IMR-90 (cell line): ENCODE data around the gene PRSS1. TPM values are rescaled to one million over a fixed set of nuclear protein-coding genes. Genes with fewer than 3 reads are reported as not detected.

Source experiments
- ATAC-seq: fragments of 200-7000 bp; cut with Tn5 transposase; 2 replicates; pipeline ENCODE4 v1.9.1; 2020; ENCODE audit warnings: low read depth, mild to moderate bottlenecking, moderate library complexity
- BruUV-seq: library from RNA; stranded (reverse); fragments of 400-500 nt; replicated peaks from 2 replicates; lab custom pipeline; 2021; lab: Mats Ljungman, UMichigan
- CTCF ChIA-PET: fragments of 300-600 bp; formaldehyde crosslinking; extraction: SDS; loops from one replicate; lab custom pipeline; 2021; ENCODE audit warnings: antibody characterized with exemption; lab: Yijun Ruan, JAX
- POLR2A ChIA-PET: fragments of 300-600 bp; sonication (Branson Sonifier 250); formaldehyde crosslinking; loops from one replicate; lab custom pipeline; 2022; ENCODE audit warnings: antibody characterized with exemption; ENCODE audit not compliant: unreplicated experiment; lab: Charles Lee
- DNase-seq: peaks from one replicate; pipeline ENCODE4 v3.0.0; 2013
- H2AFZ ChIP-seq: replicated peaks from 2 replicates; pipeline ENCODE3; 2013; ENCODE audit warnings: low read length, mild to moderate bottlenecking; ENCODE audit not compliant: poor library complexity
- H2AK5ac ChIP-seq: 2 replicates; pipeline ENCODE4 v1.6.1; 2013; ENCODE audit warnings: low read depth, low read length, inconsistent platforms
- H2AK9ac ChIP-seq: replicated peaks from 2 replicates; pipeline ENCODE3; 2013; ENCODE audit warnings: mild to moderate bottlenecking, low read depth, low read length, moderate library complexity; ENCODE audit not compliant: poor library complexity
- H2BK120ac ChIP-seq: 2 replicates; pipeline ENCODE4 v1.6.1; 2013; ENCODE audit warnings: low read depth, low read length, inconsistent platforms
- H2BK15ac ChIP-seq: 3 replicates; pipeline ENCODE4 v1.6.1; 2013; ENCODE audit warnings: low read depth, low read length, inconsistent platforms
- H2BK20ac ChIP-seq: 2 replicates; pipeline ENCODE4 v1.6.1; 2013; ENCODE audit warnings: low read depth, mild to moderate bottlenecking, inconsistent platforms, low read length, moderate library complexity
- H2BK5ac ChIP-seq: 2 replicates; pipeline ENCODE4 v1.6.1; 2013; ENCODE audit warnings: mild to moderate bottlenecking, low read depth, low read length, inconsistent platforms; ENCODE audit not compliant: poor library complexity, severe bottlenecking
- H3K14ac ChIP-seq: replicated peaks from 2 replicates; pipeline ENCODE4 v1.6.1; 2013; ENCODE audit warnings: low read depth, low read length, inconsistent platforms
- H3K18ac ChIP-seq: 2 replicates; pipeline ENCODE4 v1.6.1; 2013; ENCODE audit warnings: low read depth, low read length, control low read depth
- H3K23ac ChIP-seq: 2 replicates; pipeline ENCODE4 v1.6.1; 2013; ENCODE audit warnings: low read depth, low read length, inconsistent platforms
- H3K27ac ChIP-seq: 2 replicates; pipeline ENCODE4 v1.5.1; 2013; ENCODE audit warnings: mild to moderate bottlenecking, control low read depth, low read length; ENCODE audit not compliant: insufficient read depth
- H3K27me3 ChIP-seq: 2 replicates; pipeline ENCODE4 v1.6.1; 2013; ENCODE audit warnings: low read length; ENCODE audit not compliant: control insufficient read depth, insufficient read depth
- H3K36me3 ChIP-seq: 2 replicates; pipeline ENCODE4 v1.6.1; 2013; ENCODE audit warnings: low read length, mixed read lengths; ENCODE audit not compliant: control insufficient read depth, insufficient read depth
- H3K4ac ChIP-seq: 2 replicates; pipeline ENCODE4 v1.6.1; 2013; ENCODE audit warnings: low read depth, low read length, inconsistent platforms
- H3K4me1 ChIP-seq: 2 replicates; pipeline ENCODE4 v1.6.1; 2013; ENCODE audit warnings: low read length, mixed read lengths; ENCODE audit not compliant: control insufficient read depth, insufficient read depth
- H3K4me2 ChIP-seq: 2 replicates; pipeline ENCODE4 v1.6.1; 2013; ENCODE audit warnings: low read depth, mild to moderate bottlenecking, control low read depth, low read length, moderate library complexity
- H3K4me3 ChIP-seq: 2 replicates; pipeline ENCODE4 v1.5.1; 2013; ENCODE audit warnings: low read depth, mild to moderate bottlenecking, control low read depth, low read length, moderate library complexity; ENCODE audit not compliant: insufficient read depth
- H3K56ac ChIP-seq: 2 replicates; pipeline ENCODE4 v1.6.1; 2013; ENCODE audit warnings: low read length, inconsistent platforms; ENCODE audit not compliant: insufficient read depth; ENCODE audit errors: extremely low read depth
- H3K79me1 ChIP-seq, 2 experiments: 2 replicates each; pipeline ENCODE4 v1.6.1; 2013; ENCODE audit warnings: low read length in 2 of 2, inconsistent platforms in 1 of 2, low read depth in 1 of 2
- H3K9ac ChIP-seq: 2 replicates; pipeline ENCODE4 v1.6.1; 2013; ENCODE audit warnings: low read depth, low read length, control low read depth
- H3K9me1 ChIP-seq: 2 replicates; pipeline ENCODE4 v1.6.1; 2013; ENCODE audit warnings: low read length, inconsistent platforms; ENCODE audit not compliant: insufficient read depth
- H3K9me3 ChIP-seq: 2 replicates; pipeline ENCODE4 v1.6.1; 2013; ENCODE audit warnings: low read length; ENCODE audit not compliant: control insufficient read depth, insufficient read depth
- H4K20me1 ChIP-seq: 2 replicates; pipeline ENCODE4 v1.6.1; 2013; ENCODE audit warnings: low read length, inconsistent platforms; ENCODE audit not compliant: insufficient read depth
- H4K5ac ChIP-seq: 2 replicates; pipeline ENCODE4 v1.6.1; 2013; ENCODE audit warnings: mild to moderate bottlenecking, low read depth, low read length, control low read depth
- H4K8ac ChIP-seq, 2 experiments: 2 replicates each; pipeline ENCODE4 v1.6.1; 2013; ENCODE audit warnings: low read depth in 2 of 2, low read length in 2 of 2, control low read depth in 1 of 2, inconsistent platforms in 1 of 2
- H4K91ac ChIP-seq: 2 replicates; pipeline ENCODE4 v1.6.1; 2013; ENCODE audit warnings: low read depth, low read length, inconsistent platforms; ENCODE audit not compliant: insufficient read depth
- BHLHE40 ChIP-seq: fragments of 150-350 bp; IDR thresholded peaks from 2 replicates; pipeline ENCODE4 v1.6.1; 2016; ENCODE audit warnings: mild to moderate bottlenecking, low read depth, low read length
- CEBPB ChIP-seq: IDR thresholded peaks from 2 replicates; pipeline ENCODE4 v1.6.1; 2012; ENCODE audit warnings: low read depth, low read length, improper control_type of control experiment
- CHD1 ChIP-seq: IDR thresholded peaks from 2 replicates; pipeline ENCODE4 v1.6.1; 2012; ENCODE audit warnings: low read depth, low read length, improper control_type of control experiment
- FOS ChIP-seq: fragments of 150-350 bp; IDR thresholded peaks from 2 replicates; pipeline ENCODE4 v1.6.1; 2016; ENCODE audit warnings: low read depth, low read length
- MAFK ChIP-seq: IDR thresholded peaks from 2 replicates; pipeline ENCODE4 v1.6.1; 2012; ENCODE audit warnings: low read depth, low read length, improper control_type of control experiment
- MAZ ChIP-seq: IDR thresholded peaks from 2 replicates; pipeline ENCODE4 v1.6.1; 2012; ENCODE audit warnings: low read depth, mild to moderate bottlenecking, low read length, improper control_type of control experiment, moderate library complexity, borderline replicate concordance
- MXI1 ChIP-seq: IDR thresholded peaks from 2 replicates; pipeline ENCODE4 v1.6.1; 2012; ENCODE audit warnings: low read depth, mild to moderate bottlenecking, low read length, moderate library complexity, borderline replicate concordance
- NFE2L2 ChIP-seq: fragments of 150-350 bp; IDR thresholded peaks from 2 replicates; pipeline ENCODE4 v1.6.1; 2016; ENCODE audit warnings: low read depth, mild to moderate bottlenecking, low read length
- POLR2A ChIP-seq: IDR thresholded peaks from 2 replicates; pipeline ENCODE4 v1.6.1; 2012; ENCODE audit warnings: mild to moderate bottlenecking, low read depth, low read length
- RAD21 ChIP-seq: IDR thresholded peaks from 2 replicates; pipeline ENCODE4 v1.6.1; 2012; ENCODE audit warnings: low read length, improper control_type of control experiment
- RCOR1 ChIP-seq: IDR thresholded peaks from 2 replicates; pipeline ENCODE4 v1.6.1; 2012; ENCODE audit warnings: mild to moderate bottlenecking, low read length, improper control_type of control experiment; ENCODE audit not compliant: insufficient replicate concordance
- RFX5 ChIP-seq: IDR thresholded peaks from 2 replicates; pipeline ENCODE4 v1.8.0; 2012; ENCODE audit warnings: low read depth, mild to moderate bottlenecking, low read length, moderate library complexity
- SMC3 ChIP-seq: fragments of 150-350 bp; IDR thresholded peaks from 2 replicates; pipeline ENCODE4 v1.6.1; 2016; ENCODE audit warnings: low read depth, mild to moderate bottlenecking, antibody characterized with exemption, low read length, moderate library complexity
- WGBS, 2 experiments: methylation state at CpG; one replicate each; pipeline versions ENCODE4 v1.1.5 to v1.1.7; 2013; ENCODE audit warnings: missing lambda C conversion rate in 2 of 2; ENCODE audit not compliant: insufficient read length in 1 of 2; ENCODE audit errors: extremely low coverage in 2 of 2; 5-methylcytosine and 5-hydroxymethylcytosine counted together
- dilution Hi-C: fragments of 300-500 bp; cut with HindIII; formaldehyde crosslinking; loops from one replicate; pipeline ENCODE4 v1.14.3; 2018; ENCODE audit warnings: low sequenced_read_pairs; ENCODE audit not compliant: unreplicated experiment
- in situ Hi-C: fragments of 300-500 bp; cut with MboI; formaldehyde crosslinking; loops from 3 replicates; pipeline ENCODE4 v1.14.3; 2019; ENCODE audit warnings: low sequenced_read_pairs, inconsistent platforms, mixed read lengths
- intact Hi-C: fragments of 100-400 bp; cut with micrococcal nuclease; formaldehyde crosslinking; loops from 2 replicates; pipeline ENCODE4 v1.10.0; 2022
- polyA plus RNA-seq, 3 experiments: library from polyadenylated mRNA; depleted of rRNA; stranded (reverse); fragments of >200 nt; gene quantifications; 2 replicates each; pipeline ENCODE4 v1.2.3, GENCODE V29; 2012; ENCODE audit warnings: low replicate concordance in 1 of 3
- total RNA-seq: library from RNA; depleted of rRNA; stranded (reverse); fragments of >200 nt; gene quantifications from 2 replicates; pipeline ENCODE4 v1.2.3, GENCODE V29; 2012
- TF ChIP-seq, protein P1 (sequence below): fragments of 150-350 bp; IDR thresholded peaks from 2 replicates; pipeline ENCODE4 v1.6.1; 2016; ENCODE audit warnings: low read depth, mild to moderate bottlenecking, low read length, moderate library complexity, borderline replicate concordance
- TF ChIP-seq, protein P2 (sequence below): conservative IDR thresholded peaks from 2 replicates; pipeline ENCODE4 v1.5.1; 2012; ENCODE audit warnings: mild to moderate bottlenecking, low read depth, low read length, improper control_type of control experiment
- TF ChIP-seq, protein P3 (sequence below): fragments of 150-350 bp; IDR thresholded peaks from 2 replicates; pipeline ENCODE4 v1.6.1; 2017; ENCODE audit warnings: mild to moderate bottlenecking, antibody characterized with exemption, low read length, low read depth

PRSS1 gene
- total and polyA plus RNA-seq, 2 of the 4 experiments (the other 2 are of a cell fraction): not detected

DNA sequence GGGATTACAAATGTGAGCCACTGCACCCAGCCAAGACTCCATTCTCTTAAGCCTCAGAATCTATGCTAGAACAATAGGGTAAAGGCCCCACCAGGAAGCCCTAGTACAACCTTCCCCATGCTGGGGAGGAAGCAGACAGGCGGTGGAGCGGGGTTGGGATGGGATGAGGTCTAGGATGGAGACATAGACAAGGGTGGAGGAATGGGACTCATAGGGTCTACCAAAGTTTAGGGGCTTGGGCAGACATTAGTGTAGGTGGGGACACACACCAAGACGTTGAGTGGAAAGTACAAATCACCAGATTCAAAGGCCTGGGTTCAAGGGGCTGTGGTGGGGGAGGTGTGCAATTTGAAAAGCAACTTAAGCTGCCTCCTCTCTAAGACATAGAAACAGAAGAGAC, 40.8 kb downstream of the PRSS1 start:
- ATAC-seq (no peak), DNase-seq (no peak)
- Histone ChIP-seq H3K9ac (no peak overlapping the region), H3K4me3 (no peak overlapping the region), H3K14ac (no peak overlapping the region), H2AK5ac (no peak overlapping the region), H2BK120ac (no peak overlapping the region), H2BK5ac (no peak overlapping the region), H2BK20ac (no peak overlapping the region), H2AFZ (no peak overlapping the region), H3K36me3 (no peaks in the 10 kb centered on the region), H2AK9ac (no peak overlapping the region), H4K5ac (no peak overlapping the region), H3K27me3 (peaks cover 18% of the 10 kb centered on the region), H3K56ac (no peak overlapping the region), H4K91ac (no peak overlapping the region), H3K27ac (no peak overlapping the region), H3K4me2 (no peak overlapping the region), H3K4me1 (no peaks in the 10 kb centered on the region), H2BK15ac (no peak overlapping the region), H4K8ac (no peak overlapping the region), H3K9me1 (no peaks in the 10 kb centered on the region), H3K18ac (no peak overlapping the region), H3K4ac (no peak overlapping the region), H3K79me1 (no peaks in the 10 kb centered on the region), H4K20me1 (no peaks in the 10 kb centered on the region), H3K23ac (no peak overlapping the region), H3K9me3 (no peaks in the 10 kb centered on the region)
- POLR2A ChIA-PET: no interaction called here
- intact Hi-C loops: no loop called here
- TF ChIP-seq MAZ: no peak
- no peak for TF ChIP-seq MXI1
- no peak for TF ChIP-seq BHLHE40
- no peak for TF ChIP-seq MAFK
- no peak for TF ChIP-seq RAD21
- no peak for TF ChIP-seq CEBPB
- TF ChIP-seq, protein P1, sequence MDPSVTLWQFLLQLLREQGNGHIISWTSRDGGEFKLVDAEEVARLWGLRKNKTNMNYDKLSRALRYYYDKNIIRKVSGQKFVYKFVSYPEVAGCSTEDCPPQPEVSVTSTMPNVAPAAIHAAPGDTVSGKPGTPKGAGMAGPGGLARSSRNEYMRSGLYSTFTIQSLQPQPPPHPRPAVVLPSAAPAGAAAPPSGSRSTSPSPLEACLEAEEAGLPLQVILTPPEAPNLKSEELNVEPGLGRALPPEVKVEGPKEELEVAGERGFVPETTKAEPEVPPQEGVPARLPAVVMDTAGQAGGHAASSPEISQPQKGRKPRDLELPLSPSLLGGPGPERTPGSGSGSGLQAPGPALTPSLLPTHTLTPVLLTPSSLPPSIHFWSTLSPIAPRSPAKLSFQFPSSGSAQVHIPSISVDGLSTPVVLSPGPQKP: no peak
- no peak for TF ChIP-seq FOS
- no peak for TF ChIP-seq RCOR1
- no peak for TF ChIP-seq SMC3
- TF ChIP-seq RFX5: no peak
- TF ChIP-seq, protein P2, sequence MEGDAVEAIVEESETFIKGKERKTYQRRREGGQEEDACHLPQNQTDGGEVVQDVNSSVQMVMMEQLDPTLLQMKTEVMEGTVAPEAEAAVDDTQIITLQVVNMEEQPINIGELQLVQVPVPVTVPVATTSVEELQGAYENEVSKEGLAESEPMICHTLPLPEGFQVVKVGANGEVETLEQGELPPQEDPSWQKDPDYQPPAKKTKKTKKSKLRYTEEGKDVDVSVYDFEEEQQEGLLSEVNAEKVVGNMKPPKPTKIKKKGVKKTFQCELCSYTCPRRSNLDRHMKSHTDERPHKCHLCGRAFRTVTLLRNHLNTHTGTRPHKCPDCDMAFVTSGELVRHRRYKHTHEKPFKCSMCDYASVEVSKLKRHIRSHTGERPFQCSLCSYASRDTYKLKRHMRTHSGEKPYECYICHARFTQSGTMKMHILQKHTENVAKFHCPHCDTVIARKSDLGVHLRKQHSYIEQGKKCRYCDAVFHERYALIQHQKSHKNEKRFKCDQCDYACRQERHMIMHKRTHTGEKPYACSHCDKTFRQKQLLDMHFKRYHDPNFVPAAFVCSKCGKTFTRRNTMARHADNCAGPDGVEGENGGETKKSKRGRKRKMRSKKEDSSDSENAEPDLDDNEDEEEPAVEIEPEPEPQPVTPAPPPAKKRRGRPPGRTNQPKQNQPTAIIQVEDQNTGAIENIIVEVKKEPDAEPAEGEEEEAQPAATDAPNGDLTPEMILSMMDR: no peak
- TF ChIP-seq CHD1: no peak
- TF ChIP-seq POLR2A: no peak
- no peak for TF ChIP-seq NFE2L2
- TF ChIP-seq, protein P3, sequence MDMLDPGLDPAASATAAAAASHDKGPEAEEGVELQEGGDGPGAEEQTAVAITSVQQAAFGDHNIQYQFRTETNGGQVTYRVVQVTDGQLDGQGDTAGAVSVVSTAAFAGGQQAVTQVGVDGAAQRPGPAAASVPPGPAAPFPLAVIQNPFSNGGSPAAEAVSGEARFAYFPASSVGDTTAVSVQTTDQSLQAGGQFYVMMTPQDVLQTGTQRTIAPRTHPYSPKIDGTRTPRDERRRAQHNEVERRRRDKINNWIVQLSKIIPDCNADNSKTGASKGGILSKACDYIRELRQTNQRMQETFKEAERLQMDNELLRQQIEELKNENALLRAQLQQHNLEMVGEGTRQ: no peak
- CTCF ChIA-PET: interaction anchor here (1.2 kb wide), 1 partner anchor 158 kb away, joined by 5 read pairs; no protein-coding TSS in a partner anchor
- in situ Hi-C loops: no loop called here
- dilution Hi-C loops: loop anchor here (25.0 kb wide), 1 partner anchor 278 kb away; no protein-coding TSS in a partner anchor
- no TSS peak for BruUV-seq
- 20% methylated on average over 1 of the region's 3 CpGs; no CpG with 5 or more reads in 1 of the 2 experiments for WGBS, 2 experiments
